ENCODE data around the gene PACS2. TPM values are rescaled to one million over a fixed set of nuclear protein-coding genes. Genes with fewer than 3 reads are reported as not detected.

The PACS2 gene
- total and polyA plus RNA-seq, 3 donors from 2014 or later, result 99.2 to 174 (median 167) TPM

- H3K36me3 ChIP-seq (ENCODE audit: low read depth, missing control alignments), result no peaks in the 10 kb centered on the region
- no peak overlapping the region for H3K4me3 ChIP-seq
- peaks cover 31% of the 10 kb centered on the region for H3K4me1 ChIP-seq
- intact Hi-C loops (cut with DNase I; ENCODE audit: low total_unique reads), result no loop called here
- TF ChIP-seq POLR2A (IDR thresholded peaks at IDR 0.05), result no peak
- TF ChIP-seq CTCF (IDR thresholded peaks at IDR 0.05), result no peak
- WGBS, 2 donors, result 65 to 76% methylated on average over 16 to 18 of the region's 18 CpGs
- H3K27ac ChIP-seq, result no peak overlapping the region
- H3K27me3 ChIP-seq, result no peaks in the 10 kb centered on the region
- DNase-seq, result peak; percentile 66
- no peaks in the 10 kb centered on the region for H3K9me3 ChIP-seq
Measured at GRCh38 chr14:105337966-105338741, 23.6 kb downstream of the PACS2 start.

- peak; percentile 45 for DNase-seq
- TF ChIP-seq CTCF (IDR thresholded peaks at IDR 0.05) (no peak), POLR2A (IDR thresholded peaks at IDR 0.05) (no peak)
- H3K27ac ChIP-seq, result no peak overlapping the region
- H3K27me3 ChIP-seq, result no peaks in the 10 kb centered on the region
- WGBS, 2 donors, result 57 to 69% methylated on average over 14 to 20 of the region's 20 CpGs
- peaks cover 17% of the 10 kb centered on the region for H3K4me1 ChIP-seq
- H3K36me3 ChIP-seq (ENCODE audit: low read depth, missing control alignments), result no peaks in the 10 kb centered on the region
- H3K4me3 ChIP-seq, result no peak overlapping the region
- H3K9me3 ChIP-seq, result no peaks in the 10 kb centered on the region
- intact Hi-C loops (cut with DNase I; ENCODE audit: low total_unique reads), result no loop called here
Measured at GRCh38 chr14:105340821-105341733, 26.5 kb downstream of the PACS2 start.

GRCh38 chr14:105343194-105343593, 28.6 kb downstream of the PACS2 start:
- Histone ChIP-seq H3K27ac (no peak overlapping the region), H3K4me3 (no peak overlapping the region), H3K4me1 (peaks cover 2% of the 10 kb centered on the region), H3K9me3 (no peaks in the 10 kb centered on the region), H3K27me3 (no peaks in the 10 kb centered on the region), H3K36me3 (ENCODE audit: low read depth, missing control alignments) (no peaks in the 10 kb centered on the region)
- no peak for TF ChIP-seq POLR2A (IDR thresholded peaks at IDR 0.05)
- 77 to 79% methylated on average over 7 of the region's 7 CpGs for WGBS, 2 donors
- DNase-seq, result no peak
- intact Hi-C loops (cut with DNase I; ENCODE audit: low total_unique reads), result no loop called here

- Histone ChIP-seq H3K36me3 (ENCODE audit: low read depth, missing control alignments) (no peaks in the 10 kb centered on the region), H3K27me3 (no peaks in the 10 kb centered on the region), H3K4me1 (no peaks in the 10 kb centered on the region), H3K9me3 (no peaks in the 10 kb centered on the region), H3K27ac (no peak overlapping the region), H3K4me3 (no peak overlapping the region)
- 69 to 72% methylated on average over 12 to 13 of the region's 13 CpGs for WGBS, 2 donors
- TF ChIP-seq CTCF (IDR thresholded peaks at IDR 0.05), result no peak
- no peak for TF ChIP-seq POLR2A (IDR thresholded peaks at IDR 0.05)
- intact Hi-C loops (cut with DNase I; ENCODE audit: low total_unique reads), result no loop called here
- no peak for DNase-seq
Measured at GRCh38 chr14:105346200-105346533, 31.6 kb downstream of the PACS2 start.

GRCh38 chr14:105346876-105347586, 32.5 kb downstream of the PACS2 start:
- H3K4me3 ChIP-seq, result no peak overlapping the region
- intact Hi-C loops (cut with DNase I; ENCODE audit: low total_unique reads), result no loop called here
- no peaks in the 10 kb centered on the region for H3K4me1 ChIP-seq

More at GRCh38 chr14:105346876-105347586, 32.5 kb downstream of the PACS2 start:
- no peak overlapping the region for H3K27ac ChIP-seq
- H3K36me3 ChIP-seq (ENCODE audit: low read depth, missing control alignments), result no peaks in the 10 kb centered on the region
- no peaks in the 10 kb centered on the region for H3K27me3 ChIP-seq
- no peaks in the 10 kb centered on the region for H3K9me3 ChIP-seq
- WGBS, 2 donors, result 86% methylated on average over 14 of the region's 18 CpGs; no CpG with 5 or more reads in 1 of the 2 donors
- TF ChIP-seq CTCF (IDR thresholded peaks at IDR 0.05) (no peak), POLR2A (IDR thresholded peaks at IDR 0.05) (no peak)
- no peak for DNase-seq

Measured in testis (tissue), 3 donors.